Fibroblast of villous mesenchyme (primary cell): ENCODE results near the gene METTL21C. TPM values are rescaled to one million over a fixed set of nuclear protein-coding genes. Genes with fewer than 3 reads are reported as not detected.

ENCODE experiments used
- DNase-seq: peaks from one replicate; pipeline ENCODE4 v3.0.0-alpha.2; 2010; ENCODE audit warnings: low read depth
- H3K4me3 ChIP-seq: 2 replicates; pipeline ENCODE4 v1.5.1; 2011; ENCODE audit warnings: low read depth, mild to moderate bottlenecking, low read length
- total RNA-seq: library from RNA; depleted of rRNA; stranded (reverse); fragments of >200 nt; gene quantifications from 2 replicates; pipeline ENCODE4 v1.2.3, GENCODE V29; 2012
- TF ChIP-seq, protein P1 (sequence below): IDR thresholded peaks from 2 replicates; pipeline ENCODE4 v1.5.1; 2012; ENCODE audit warnings: low read depth, mild to moderate bottlenecking, low read length; ENCODE audit not compliant: insufficient read depth

Gene METTL21C
- total RNA-seq, 1 donor = not detected

DNA sequence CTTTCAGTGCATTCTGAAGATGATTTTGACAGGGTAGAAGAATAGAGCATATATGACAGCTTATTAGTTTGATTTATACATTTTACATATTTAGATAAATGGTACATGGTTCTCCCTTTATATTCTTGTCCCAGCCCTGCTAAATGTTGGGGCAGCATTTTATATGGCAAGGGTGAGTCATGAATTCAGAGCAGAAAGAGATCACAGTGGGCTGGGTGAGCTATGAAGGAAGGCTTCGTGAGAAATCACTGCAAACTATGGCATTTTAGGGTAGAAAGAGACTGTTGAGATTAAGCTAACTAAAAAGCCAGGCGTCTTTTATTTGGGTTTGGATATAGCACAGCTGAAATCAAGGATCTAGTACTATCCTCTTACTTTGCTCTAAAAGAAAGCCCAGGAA, 23.9 kb upstream of the METTL21C start:
- no peak for DNase-seq
- H3K4me3 ChIP-seq = no peak overlapping the region
- TF ChIP-seq, protein P1, sequence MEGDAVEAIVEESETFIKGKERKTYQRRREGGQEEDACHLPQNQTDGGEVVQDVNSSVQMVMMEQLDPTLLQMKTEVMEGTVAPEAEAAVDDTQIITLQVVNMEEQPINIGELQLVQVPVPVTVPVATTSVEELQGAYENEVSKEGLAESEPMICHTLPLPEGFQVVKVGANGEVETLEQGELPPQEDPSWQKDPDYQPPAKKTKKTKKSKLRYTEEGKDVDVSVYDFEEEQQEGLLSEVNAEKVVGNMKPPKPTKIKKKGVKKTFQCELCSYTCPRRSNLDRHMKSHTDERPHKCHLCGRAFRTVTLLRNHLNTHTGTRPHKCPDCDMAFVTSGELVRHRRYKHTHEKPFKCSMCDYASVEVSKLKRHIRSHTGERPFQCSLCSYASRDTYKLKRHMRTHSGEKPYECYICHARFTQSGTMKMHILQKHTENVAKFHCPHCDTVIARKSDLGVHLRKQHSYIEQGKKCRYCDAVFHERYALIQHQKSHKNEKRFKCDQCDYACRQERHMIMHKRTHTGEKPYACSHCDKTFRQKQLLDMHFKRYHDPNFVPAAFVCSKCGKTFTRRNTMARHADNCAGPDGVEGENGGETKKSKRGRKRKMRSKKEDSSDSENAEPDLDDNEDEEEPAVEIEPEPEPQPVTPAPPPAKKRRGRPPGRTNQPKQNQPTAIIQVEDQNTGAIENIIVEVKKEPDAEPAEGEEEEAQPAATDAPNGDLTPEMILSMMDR = no peak

GRCh38 chr13:102715447-102715846, 20.6 kb upstream of the METTL21C start:
- TF ChIP-seq, protein P1 = no peak
- DNase-seq = no peak
- H3K4me3 ChIP-seq = no peak overlapping the region

DNA sequence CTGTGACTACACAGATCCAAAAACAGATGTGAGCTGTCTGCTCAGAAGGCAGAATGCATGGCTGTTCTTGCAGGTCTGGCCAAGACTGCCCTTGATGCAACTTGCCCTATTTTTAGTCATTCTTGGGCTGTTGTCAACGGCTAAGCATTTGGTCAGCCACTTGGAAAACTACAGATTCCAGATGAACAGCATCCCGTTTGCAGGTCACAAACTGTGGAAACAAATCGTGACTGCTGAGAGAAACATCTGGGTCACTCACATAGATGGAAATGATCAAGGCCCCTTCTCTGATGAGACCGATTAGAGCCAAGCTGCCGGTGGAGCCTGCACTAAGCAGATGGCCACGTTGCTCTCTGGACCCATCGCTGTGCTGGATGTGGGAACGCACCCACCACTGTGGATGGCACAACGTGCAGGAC, 15.4 kb upstream of the METTL21C start:
- TF ChIP-seq, protein P1 = no peak
- DNase-seq = peak; percentile 73
- H3K4me3 ChIP-seq = no peak overlapping the region

DNA sequence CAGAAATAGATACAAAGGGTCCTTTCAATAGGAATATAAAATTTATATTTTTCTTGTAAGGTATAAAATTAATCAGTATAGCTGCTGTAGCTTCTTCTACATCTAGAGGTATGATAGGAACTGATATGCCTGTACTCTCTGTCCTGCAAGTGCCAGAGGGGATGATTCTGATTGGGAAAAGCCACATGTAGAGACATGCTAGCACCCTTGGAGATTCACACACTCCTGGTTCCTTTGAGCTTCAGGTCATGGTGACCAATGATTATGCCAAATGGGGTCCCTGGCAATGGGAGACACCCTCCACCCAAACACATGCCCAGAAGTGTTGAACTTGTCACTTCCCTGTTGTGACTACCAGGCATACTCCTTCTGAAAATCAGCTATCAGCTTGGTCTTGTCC, 14.7 kb upstream of the METTL21C start:
- DNase-seq = no peak
- H3K4me3 ChIP-seq = no peak overlapping the region

GRCh38 chr13:102708991-102709390, 14.1 kb upstream of the METTL21C start:
- TF ChIP-seq, protein P1 = no peak
- DNase-seq = no peak
- no peak overlapping the region for H3K4me3 ChIP-seq

More for the DNA sequence above, 14.7 kb upstream of the METTL21C start:
- TF ChIP-seq, protein P1 = no peak

GRCh38 chr13:102708211-102708610, 13.4 kb upstream of the METTL21C start:
- TF ChIP-seq, protein P1 = no peak
- DNase-seq = no peak

GRCh38 chr13:102707467-102707866, 12.6 kb upstream of the METTL21C start:
- TF ChIP-seq, protein P1 = no peak
- DNase-seq = peak; percentile 95
- H3K4me3 ChIP-seq = no peak overlapping the region

More at GRCh38 chr13:102708211-102708610, 13.4 kb upstream of the METTL21C start:
- no peak overlapping the region for H3K4me3 ChIP-seq
